Activated CD8-positive, alpha-beta memory T cell treated with anti-CD3 and anti-CD28 coated beads for 48 hours (primary cell): Measurements from ENCODE around the gene TBC1D2B.

Experiments
- DNase-seq, 3 experiments: peaks; one replicate each; pipeline ENCODE4 v3.0.0-alpha.2; 2020; ENCODE audit warnings: low read depth in 2 of 3, low spot score in 2 of 3

TBC1D2B gene

DNA sequence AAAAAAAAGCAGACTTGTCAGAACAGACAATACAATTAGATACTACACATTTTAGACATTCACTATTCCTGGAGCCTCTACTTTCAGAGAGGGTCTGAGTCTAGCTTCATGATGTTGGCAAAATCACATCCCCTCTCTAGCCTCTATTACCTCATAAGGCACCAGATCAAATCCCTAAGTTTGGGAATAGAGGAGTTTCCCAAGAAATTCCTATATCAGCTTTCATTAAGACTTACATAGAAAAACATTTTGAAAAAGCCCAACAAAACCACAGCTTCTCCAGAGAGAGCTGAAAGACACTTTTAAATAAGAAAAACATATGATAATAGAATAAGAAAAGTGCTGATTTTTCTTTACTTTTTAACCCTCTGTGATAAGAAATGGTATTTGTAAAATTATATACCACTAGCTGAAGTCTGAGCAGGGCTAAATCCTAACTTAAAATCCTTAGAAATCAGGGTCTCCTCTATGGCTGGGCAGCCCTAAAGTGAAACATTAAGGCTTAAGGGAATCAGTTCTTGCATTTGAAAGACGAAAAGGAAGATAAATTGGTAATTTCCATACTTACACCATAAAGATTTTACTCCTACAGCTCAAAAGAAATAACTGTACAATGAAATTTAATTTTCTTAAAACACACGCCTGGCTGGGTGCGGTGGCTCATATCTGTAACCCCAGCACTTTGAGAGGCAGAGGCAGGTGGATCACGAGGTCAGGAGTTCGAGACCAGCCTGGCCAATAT lies 4.3 kb downstream of the TBC1D2B start:
- no peak for DNase-seq

DNA sequence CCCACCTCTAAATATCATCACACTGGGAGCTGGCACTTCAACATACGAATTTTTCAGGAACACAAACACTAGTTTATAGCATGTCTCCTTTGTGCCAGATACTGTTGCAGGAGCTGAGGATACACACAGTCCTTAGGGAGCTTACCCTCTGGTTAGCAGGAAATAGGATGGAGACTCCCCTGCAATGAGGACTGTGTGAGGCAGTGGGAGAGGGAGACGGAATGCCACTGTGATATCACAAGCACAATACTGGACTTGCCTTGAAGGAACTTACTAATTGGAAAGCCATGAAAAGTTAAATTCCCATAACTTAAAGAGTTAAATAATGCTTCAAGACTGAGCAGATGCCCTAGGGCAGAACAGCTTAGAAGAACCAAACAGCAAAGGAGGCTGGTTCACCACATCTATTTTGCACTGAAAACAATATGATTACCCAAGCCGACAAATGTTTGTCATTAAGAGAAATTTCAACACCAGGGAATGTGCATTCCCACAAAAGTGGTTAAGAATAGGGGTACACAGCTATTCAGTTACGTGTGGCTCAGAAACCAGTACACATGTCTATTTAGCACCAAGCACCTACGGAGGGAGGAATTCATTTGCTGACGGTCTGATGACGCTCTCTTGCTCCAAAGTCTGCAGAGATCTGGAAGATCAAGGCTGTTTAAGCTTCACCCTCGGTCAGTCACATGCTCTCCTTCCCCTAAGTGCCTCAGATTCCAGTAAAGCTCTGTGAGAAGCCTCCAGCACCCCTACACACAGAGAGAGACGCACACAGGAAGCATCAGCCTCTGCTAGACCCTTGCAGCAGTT lies 5.2 kb downstream of the TBC1D2B start:
- DNase-seq = no peak

DNA sequence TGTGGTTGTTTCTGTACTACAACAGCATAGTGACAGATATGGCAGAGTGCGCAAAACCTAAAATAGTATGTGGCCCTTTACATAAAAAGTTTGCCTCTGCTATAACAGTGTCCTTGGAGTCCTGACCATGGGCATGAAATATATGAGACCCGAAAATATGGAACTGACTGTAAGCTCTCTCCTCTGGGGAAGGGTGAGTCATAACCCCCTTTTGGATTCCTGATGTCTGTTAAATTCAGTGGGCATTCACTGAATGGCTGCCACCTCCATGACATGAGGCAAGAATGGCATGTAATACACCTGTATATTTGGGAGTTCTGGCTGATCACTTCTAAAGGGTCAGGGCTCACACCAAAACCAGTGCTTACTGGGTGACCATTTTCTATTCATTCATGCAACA lies 6.1 kb downstream of the TBC1D2B start:
- DNase-seq = no peak

DNA sequence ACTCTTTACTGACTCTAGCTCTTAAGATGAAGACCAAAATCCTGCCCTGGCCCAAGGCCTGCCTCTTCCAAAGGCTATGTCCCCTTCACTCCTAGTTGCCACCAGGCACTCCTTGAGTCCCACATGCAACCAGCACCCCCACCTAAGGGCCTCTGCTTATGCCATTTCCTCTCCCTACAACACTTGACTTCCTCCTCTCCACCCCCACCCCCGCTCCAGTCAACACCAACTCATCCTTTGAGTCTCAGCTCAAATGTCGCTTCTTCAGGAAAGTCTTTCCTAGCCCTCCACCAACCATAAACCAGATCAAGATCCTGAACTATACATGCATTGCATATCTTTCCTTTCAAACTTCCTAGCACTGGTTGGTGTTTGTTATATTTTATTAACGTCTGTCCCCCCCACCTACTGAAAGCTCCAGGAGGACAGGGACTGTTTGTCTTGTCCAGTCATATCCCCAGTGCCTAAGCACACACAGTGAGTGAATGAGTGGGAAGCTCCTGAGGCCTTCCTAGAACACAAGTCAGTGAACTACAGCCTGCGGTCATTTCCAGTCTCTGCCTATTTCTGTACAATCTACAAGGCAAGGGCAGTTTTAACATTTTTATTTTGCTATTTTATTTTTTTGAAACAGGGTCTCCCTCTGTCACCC lies 7.3 kb downstream of the TBC1D2B start:
- no peak for DNase-seq

DNA sequence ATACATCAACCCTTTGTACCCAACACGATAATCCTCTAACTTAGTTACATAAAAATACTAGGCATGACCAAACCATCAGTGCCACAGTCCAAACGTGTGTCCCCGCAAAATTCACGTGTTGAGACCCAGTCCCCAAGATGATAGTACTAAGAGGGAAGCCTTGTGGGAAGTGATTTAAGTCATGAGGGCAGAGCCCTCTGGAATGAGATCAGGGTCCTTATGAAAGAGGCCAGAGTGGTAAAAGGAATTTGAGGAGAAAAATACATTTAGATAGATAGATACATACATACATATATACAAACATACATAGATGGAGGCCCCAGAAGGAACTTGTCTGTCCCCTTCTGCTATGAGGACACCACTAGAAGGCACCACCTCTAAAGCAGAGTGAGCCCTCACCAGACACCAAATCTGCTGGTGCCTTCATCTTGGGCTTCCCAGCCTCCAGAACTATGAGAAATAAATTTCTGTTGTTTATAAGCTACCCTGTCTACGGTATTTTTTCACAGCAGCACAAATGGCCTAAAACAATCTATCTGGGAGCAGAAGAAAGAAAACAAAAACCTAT lies 8.0 kb downstream of the TBC1D2B start:
- DNase-seq = no peak

DNA sequence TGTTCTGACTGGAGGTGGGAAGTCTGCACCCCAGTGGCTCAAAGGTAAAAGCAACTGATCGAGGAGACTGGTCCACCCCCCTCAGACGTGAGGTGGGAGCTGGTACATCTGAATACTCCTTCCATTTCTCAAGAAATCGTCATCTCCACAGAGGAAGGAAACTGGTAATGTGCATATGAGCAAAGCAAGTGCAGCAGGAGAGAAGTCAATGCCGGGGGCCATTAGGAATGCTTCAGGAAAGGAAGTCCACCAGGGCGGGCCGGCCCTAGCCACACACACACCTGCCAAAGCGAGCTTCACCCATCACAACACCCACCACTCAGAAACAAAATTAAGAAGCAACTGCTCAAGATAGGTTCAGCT lies 8.5 kb downstream of the TBC1D2B start:
- DNase-seq = no peak

DNA sequence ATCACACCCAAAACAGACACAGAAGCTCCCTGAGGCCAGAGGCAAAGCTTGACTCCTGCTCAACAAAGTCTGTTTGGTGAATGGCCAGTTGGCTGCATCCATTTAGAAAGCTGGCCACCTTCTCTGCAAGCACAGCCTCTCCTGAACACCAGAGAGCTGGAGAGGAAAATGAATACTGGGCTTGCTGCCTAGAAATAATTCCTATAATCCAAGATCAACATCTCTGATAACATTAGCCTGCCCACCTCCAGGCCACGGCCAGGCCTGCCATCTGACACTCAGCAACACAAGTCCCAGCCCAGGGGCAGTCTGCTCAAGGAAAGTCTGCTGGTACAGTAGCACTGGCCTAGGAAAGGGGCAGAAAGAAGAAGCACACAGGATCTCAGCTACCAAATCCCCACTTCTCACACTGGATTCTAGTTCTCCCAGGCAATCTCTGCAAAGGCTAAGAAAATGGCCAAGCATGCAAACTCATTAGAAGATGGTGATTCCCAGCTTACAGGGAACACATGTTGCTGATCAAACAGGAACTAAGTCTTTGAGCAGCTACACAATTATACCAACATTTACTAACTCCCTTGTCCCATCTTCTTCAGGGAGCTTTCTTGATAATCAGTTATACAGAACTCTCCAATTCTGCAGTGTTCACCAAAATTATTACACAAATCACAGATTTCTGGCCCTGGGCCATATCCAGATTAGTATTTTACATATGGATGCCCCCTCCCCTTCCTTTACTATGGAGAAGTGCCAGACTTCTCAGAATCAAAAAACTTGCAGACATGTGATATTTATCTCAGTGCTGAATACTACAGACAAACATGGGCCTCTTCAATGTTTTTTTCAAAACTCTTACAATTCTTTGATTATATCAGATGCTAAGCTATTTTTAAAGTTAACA lies 9.9 kb downstream of the TBC1D2B start:
- no peak for DNase-seq

DNA sequence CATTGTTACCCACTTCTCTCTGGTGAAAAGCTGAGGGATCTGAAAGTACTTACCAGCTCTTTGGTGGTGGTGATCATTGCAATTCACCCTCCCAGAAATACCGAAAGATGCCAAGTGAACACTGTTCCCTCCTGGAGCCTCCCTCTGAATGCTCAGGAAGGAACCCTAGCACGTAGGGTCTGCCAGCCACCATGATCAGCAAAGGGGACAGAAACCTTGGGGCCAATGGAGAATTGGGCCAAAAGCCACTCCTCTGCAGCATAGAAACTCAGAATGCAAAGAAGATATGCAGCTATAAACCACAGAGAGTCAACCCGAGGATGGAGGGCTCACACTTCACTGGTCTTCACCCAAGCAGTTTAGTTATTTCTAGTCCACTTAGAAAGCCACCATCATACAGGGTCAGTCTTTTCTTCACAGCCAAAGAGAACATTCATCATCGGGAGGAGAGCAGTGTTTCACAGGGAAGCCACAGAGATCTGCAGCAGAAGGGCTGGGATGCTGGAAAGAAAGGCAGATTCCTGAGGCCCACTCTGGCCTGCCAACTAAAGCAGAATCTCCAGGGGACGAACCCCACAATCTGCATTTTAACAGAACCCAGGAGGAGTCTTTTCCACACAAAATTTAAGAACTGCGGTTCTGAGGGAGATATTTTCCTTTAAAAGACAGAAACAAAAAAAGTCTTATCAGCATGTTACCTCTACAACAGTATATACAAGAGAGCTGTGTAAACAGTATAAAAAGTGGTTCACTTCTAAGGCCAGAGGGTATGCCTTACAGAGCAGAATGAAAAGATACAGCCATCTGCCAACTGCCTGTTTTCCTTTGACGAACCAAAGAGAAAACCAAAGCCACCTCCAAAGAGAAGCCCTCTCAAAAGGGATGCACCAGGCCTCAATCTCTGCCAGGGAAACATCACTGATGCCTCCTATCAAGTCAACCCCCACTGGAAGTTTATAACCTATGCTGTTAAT lies 11.3 kb downstream of the TBC1D2B start:
- no peak for DNase-seq

DNA sequence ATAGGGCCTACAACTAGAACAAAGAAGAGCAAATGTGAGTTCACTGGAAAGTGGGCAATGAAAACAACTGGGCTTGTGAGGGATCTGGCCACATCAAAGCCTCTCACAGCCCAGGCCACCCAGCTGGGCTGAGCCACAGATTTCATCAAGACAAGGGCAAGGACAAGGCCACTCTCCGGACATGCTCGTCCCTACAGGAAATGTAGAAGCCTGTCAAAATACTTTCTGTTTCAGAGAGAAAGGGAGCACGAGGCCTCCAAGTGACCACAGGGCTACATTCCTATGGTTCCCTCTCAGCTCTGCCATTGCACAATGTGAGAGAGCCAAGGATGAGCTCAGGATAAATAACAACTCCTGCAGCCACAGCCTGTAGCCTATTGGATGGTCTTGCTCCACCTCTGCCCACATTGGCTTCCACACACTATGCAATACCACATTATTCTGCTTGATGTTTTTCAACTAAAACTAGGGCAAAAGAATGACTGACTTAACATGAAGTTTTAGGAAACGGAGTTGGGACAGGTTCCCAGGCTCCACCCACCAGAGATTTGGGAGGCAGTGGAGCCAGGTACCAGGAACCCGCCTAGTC lies 12.1 kb downstream of the TBC1D2B start:
- no peak for DNase-seq

DNA sequence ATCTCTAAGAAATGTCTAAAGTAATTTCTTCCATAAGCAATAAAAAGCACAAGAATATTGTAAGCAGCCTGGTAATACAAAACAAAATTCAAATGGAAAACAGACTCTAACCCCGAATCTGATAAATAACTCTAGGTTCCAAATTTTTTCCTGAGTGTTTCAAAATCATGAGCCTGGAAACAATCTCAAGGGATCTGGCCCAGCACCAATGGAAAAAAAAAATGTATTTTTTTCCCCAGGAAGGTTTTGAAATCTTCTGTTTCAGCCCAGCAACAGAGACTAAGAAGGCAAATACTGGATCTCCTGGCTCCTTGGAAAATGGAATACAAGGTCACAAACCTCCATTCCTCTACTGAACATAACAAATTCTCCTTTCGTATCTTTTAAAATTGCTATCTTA lies 13.0 kb downstream of the TBC1D2B start:
- DNase-seq = no peak

DNA sequence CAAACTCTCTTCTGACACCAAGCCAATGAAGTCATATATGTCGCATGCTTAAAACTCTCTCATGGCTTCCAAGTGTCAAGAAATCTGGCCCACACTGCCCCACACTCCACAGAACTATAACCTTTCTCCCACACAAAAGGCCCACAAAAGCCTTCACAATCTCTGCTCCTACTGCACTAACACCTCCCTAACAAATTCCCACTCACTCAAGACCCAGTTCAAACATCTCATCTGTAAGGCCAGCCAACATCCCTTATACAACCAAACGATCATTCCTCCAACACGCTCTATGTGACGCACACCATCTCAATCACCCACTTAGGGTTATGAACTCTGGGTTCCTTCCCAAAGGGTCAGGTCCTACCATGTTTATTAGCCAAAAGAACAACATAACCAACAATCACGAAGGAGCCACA lies 13.5 kb downstream of the TBC1D2B start:
- no peak for DNase-seq

DNA sequence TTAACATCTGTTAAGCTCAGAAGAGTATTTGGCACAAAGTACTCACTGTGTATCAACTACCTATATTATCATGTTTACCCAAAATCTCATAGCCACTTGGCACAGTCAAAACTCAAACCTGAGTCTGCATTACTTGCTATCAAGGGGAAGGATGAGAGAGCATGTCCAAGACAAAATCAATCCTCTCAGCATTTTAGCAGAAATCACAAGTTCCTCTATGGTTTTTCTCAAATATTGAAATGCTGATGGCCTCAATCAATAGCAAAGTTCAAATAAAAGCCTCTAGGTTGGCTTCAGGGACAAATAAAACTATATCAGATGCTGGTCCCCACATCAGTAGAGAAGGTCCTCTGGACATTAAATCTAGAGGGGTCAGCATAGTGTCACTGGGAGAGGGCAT lies 14.3 kb downstream of the TBC1D2B start:
- no peak for DNase-seq

DNA sequence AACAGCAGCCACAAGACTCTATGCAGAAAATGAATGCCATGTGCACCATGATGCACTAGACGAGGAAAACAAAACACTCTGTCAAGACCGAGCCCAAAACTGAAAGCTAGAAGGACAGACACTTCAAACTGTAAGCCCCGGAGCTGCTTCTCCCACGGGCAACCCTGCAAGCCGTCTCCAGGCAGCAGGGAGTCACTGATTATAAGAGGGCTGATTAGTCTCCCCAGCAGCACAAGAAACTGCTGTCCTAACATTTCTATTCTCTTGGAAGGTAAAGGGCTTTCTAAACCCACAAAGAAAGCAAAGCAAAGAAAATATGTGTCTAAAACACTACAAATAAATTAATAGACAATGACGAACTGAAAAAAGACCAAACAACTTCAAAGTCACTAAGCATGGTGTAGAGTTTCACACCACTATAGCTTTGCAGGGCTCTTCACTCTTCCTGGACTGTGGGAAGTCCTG lies 15.5 kb downstream of the TBC1D2B start:
- no peak for DNase-seq

DNA sequence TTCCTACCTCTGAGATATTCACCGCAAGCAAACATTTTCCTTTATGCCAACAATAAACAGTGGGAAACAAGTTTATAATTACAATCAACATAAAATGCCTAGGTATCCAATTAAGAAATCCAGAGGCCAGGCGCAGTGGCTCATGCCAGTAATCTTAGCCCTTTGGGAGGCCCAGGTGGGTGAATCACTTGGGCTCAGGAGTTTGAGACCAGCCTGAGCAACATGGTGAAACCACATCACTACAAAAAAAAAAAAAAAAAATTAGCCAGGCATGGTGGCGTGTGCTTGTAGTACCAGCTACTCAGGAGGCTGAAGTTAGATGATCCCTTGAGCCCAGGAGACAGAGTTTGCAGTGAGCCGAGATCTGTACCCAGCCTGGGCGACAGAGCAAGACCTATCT lies 17.3 kb downstream of the TBC1D2B start:
- DNase-seq = no peak

DNA sequence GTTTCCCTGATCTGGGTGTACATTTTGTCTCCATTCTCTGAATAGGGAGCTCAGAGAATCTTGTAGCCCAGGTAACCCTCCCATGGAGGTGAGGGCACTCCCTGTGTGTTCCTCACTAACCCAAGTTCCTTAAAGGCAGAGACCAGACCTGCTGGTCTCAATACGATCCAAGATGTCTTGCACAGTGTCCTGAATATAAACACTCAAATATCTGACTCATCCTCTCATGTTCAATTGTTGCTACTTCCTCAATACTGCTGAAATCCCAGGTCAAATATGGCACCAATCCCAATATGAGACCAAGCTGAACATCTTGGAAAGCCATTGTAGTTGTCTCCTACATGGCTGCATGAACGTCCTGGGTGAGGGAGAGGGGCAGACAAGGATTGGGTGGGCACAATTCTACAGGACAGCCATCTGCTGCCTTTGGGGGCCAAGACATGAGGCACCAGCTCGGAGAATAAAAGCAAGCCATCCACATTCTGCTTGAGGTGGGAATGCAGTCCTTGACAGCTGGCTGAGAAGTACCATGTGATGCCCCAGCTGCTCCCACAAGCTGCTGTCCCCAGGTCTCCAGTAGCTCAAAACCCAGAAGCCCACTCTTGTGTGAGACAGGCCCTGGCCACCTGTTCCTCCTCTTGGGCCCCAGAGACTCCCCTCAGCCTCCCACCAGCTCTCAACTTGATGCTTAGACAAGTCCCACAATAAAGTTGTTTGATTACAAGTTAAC lies 18.2 kb downstream of the TBC1D2B start:
- no peak for DNase-seq

DNA sequence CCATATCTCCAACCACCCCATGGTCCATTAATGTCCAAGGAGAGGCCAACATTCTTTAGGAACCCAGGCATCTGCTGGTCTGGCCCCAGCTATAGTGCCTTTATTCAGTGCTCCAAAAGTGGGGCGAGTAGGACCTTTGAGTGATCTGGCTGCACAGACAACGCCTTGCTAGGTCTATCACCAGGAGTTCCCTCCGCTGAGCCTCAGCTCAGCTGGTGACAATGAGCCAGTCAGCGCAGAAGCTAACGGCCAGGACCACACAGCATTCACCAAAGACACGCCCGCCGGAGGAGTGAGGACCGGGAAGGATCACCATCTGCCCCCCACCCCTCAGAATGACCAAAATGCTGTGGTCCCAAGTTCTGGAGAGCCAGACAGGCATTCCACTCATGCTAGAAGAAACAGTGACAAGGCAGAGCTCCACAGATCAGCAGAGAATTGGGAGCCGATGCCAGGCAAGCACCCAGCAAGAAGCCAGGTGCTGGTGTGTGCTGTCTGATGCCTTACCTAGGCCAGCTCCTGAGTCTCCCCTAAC lies 19.0 kb downstream of the TBC1D2B start:
- DNase-seq = no peak

DNA sequence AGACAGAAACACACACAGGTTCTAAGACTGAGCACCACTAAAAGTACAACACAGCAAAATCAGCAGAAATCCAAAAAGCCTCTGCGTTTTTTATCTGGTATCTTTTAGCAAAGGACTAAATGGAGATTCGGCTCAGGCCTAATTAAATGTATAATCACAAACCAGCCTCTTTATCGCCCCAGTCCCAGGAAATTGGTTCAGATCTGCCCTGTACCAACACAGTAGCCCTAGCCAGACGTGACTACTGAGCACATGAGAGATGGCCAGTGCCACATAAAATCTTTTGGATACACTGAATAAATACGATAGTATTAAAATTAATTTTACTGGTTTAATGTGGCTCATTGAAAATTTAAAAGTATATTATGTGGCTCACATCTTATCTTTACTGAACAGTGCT lies 19.7 kb downstream of the TBC1D2B start:
- DNase-seq = no peak

DNA sequence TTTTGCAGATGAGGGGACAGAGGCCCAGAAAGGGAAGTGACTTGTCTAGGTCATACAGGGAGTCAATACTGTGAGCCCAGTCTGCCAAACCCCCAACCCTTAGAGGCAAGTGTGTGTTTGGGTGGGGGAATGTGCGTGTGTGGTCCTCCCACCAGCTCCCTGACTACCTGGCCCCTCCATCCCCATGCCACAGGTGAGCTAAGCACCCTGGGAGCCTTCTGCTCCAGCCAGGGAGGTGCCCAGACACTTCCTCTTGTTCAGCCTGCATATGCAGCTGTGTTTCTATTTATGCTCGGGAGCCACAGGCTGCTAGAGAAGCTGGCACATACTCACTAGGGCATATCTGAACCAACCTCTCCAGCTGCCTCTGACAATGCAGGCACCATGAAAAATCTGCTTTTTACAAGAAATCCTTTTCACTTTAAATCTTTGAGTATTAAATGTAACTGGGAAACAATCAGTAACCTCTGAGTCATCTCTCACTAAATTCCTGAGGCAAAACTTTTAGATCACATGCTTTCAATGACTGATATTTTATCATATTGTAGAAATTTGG lies 20.7 kb downstream of the TBC1D2B start:
- DNase-seq = no peak
